ENCODE measurements around the gene RGS17.

RGS17 gene

GRCh38 chr6:153034139-153034538 is 96.9 kb downstream of the RGS17 start:
- no peaks in the 10 kb centered on the region for H3K36me3 Mint-ChIP-seq (ENCODE audit: low read depth)
- no peaks in the 10 kb centered on the region for H3K4me1 Mint-ChIP-seq
- H3K27ac Mint-ChIP-seq, result no peak overlapping the region
- no peak overlapping the region for H3K4me3 Mint-ChIP-seq
- TF ChIP-seq, protein P1, sequence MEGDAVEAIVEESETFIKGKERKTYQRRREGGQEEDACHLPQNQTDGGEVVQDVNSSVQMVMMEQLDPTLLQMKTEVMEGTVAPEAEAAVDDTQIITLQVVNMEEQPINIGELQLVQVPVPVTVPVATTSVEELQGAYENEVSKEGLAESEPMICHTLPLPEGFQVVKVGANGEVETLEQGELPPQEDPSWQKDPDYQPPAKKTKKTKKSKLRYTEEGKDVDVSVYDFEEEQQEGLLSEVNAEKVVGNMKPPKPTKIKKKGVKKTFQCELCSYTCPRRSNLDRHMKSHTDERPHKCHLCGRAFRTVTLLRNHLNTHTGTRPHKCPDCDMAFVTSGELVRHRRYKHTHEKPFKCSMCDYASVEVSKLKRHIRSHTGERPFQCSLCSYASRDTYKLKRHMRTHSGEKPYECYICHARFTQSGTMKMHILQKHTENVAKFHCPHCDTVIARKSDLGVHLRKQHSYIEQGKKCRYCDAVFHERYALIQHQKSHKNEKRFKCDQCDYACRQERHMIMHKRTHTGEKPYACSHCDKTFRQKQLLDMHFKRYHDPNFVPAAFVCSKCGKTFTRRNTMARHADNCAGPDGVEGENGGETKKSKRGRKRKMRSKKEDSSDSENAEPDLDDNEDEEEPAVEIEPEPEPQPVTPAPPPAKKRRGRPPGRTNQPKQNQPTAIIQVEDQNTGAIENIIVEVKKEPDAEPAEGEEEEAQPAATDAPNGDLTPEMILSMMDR (IDR thresholded peaks at IDR 0.05; ENCODE audit: unreplicated experiment in 3 of 3), result no peak
- no peaks in the 10 kb centered on the region for H3K27me3 Mint-ChIP-seq (ENCODE audit: low read depth)
- no peaks in the 10 kb centered on the region for H3K9me3 Mint-ChIP-seq

DNA sequence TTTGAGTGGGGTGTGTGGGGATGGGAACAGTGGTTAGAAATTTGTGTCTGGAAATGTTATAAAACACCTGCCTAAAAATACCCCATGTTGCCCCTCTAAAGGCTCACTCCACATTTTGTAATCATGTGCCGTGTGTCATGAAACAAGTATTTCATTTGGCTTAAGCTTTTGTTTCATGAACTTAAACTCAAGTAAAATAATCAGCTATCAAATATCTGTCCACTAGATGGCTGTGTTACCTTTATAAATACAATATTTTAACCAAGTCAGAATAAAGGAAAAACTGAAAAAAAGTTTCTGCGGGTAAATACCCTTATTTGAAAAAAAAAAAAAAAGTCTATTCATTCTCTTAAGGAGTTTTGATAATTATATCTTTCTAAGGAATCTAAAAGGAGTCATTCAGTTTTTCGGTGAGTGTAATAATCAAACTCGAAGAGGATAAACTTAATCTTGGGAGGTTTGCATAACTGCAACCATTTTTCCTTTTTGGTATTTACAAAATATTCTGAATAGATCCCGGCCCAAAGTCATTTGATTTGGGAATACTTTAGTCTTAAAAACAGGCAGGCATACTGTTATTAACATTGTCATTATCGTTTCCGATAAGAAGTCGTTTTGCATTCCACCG is 98.7 kb downstream of the RGS17 start:
- TF ChIP-seq, protein P1 (IDR thresholded peaks at IDR 0.05; ENCODE audit: unreplicated experiment in 3 of 3), result peak; percentile 42 to 57 (median 51)
- Mint-ChIP-seq H3K27me3 (ENCODE audit: low read depth) (no peaks in the 10 kb centered on the region), H3K27ac (no peak overlapping the region), H3K4me3 (no peak overlapping the region), H3K36me3 (ENCODE audit: low read depth) (no peaks in the 10 kb centered on the region), H3K4me1 (no peaks in the 10 kb centered on the region), H3K9me3 (no peaks in the 10 kb centered on the region)

DNA sequence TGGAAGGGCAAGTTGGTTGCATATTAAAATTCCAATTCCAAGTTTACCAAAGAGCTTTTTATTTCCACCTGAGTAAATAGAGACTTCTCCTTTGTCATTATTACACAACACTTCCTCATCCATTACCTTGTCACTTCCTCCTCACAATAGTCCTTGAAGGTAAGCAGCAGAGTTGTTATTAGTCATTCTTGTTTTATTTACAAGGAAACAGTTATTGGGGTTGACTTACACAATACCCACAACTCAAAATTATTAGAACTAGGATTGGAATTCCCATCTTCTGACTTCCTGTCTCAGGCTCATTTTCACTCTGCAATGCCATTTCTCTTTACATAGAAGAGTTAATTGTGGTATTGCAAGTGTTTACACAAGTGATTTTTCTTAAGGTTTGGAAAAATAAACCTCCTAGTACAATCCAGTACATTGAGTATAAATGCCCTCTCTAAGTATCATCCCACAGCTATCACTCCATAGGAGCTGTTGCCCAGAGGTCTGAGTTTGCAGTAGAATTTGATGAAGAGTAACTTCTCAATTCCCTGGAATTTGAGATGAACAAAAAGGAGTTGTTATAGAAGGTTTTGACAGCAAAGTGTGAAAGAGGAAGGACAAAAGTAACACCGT is 99.6 kb downstream of the RGS17 start:
- TF ChIP-seq, protein P1 (IDR thresholded peaks at IDR 0.05; ENCODE audit: unreplicated experiment in 3 of 3), result no peak
- Mint-ChIP-seq H3K9me3 (no peaks in the 10 kb centered on the region), H3K27ac (no peak overlapping the region), H3K27me3 (ENCODE audit: low read depth) (no peaks in the 10 kb centered on the region), H3K4me1 (no peaks in the 10 kb centered on the region), H3K4me3 (no peak overlapping the region), H3K36me3 (ENCODE audit: low read depth) (no peaks in the 10 kb centered on the region)

- Mint-ChIP-seq H3K4me3 (no peak overlapping the region), H3K4me1 (no peaks in the 10 kb centered on the region), H3K9me3 (no peaks in the 10 kb centered on the region), H3K27me3 (ENCODE audit: low read depth) (no peaks in the 10 kb centered on the region), H3K27ac (no peak overlapping the region), H3K36me3 (ENCODE audit: low read depth) (no peaks in the 10 kb centered on the region)
- TF ChIP-seq, protein P1 (IDR thresholded peaks at IDR 0.05; ENCODE audit: unreplicated experiment in 3 of 3), result no peak
Measured at GRCh38 chr6:153028963-153029362, 102.1 kb downstream of the RGS17 start.

DNA sequence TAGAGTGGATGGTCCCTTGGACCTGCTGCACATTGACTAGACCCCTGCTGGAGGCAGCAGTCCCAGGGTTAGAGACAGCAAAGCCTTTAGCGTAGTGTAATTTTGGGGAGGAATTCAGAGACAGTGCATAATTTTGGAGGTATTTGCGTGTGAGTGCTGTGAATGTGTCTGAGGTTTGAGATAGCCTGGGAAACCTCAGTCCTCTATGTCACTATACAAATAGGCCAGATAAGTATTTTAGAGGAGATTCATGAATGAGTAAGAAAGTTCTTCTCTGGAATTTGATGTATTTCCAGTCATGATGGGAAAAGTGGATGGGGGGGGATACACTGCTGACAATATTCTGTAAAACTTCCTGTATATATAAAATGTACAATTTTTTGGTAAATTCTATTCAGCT is 102.8 kb downstream of the RGS17 start:
- Mint-ChIP-seq H3K27me3 (ENCODE audit: low read depth) (no peaks in the 10 kb centered on the region), H3K27ac (no peak overlapping the region), H3K4me1 (no peaks in the 10 kb centered on the region), H3K4me3 (no peak overlapping the region), H3K36me3 (ENCODE audit: low read depth) (no peaks in the 10 kb centered on the region), H3K9me3 (no peaks in the 10 kb centered on the region)
- TF ChIP-seq, protein P1 (IDR thresholded peaks at IDR 0.05; ENCODE audit: unreplicated experiment in 3 of 3), result no peak

GRCh38 chr6:153027480-153027879 is 103.6 kb downstream of the RGS17 start:
- Mint-ChIP-seq H3K27ac (no peak overlapping the region), H3K4me1 (no peaks in the 10 kb centered on the region)

More at GRCh38 chr6:153027480-153027879, 103.6 kb downstream of the RGS17 start:
- TF ChIP-seq, protein P1 (IDR thresholded peaks at IDR 0.05; ENCODE audit: unreplicated experiment in 3 of 3), result no peak
- Mint-ChIP-seq H3K27me3 (ENCODE audit: low read depth) (no peaks in the 10 kb centered on the region), H3K4me3 (no peak overlapping the region), H3K36me3 (ENCODE audit: low read depth) (no peaks in the 10 kb centered on the region), H3K9me3 (no peaks in the 10 kb centered on the region)

Measured in nephron (organoid).